Measurements from ENCODE around the gene SRSF6. TPM values are rescaled to one million over a fixed set of nuclear protein-coding genes. Genes with fewer than 3 reads are reported as not detected.
"Not testable (repeated sequence)": the region's sequence is repeated elsewhere in the genome, so short reads cannot be mapped to it uniquely, and the experiment has no call there.

The SRSF6 gene
- total RNA-seq, 1 experiment from 2014 or later, result 77.3 TPM

- Histone ChIP-seq H3K4me1 (ENCODE audit: insufficient read depth, low read length) (no peaks in the 10 kb centered on the region), H3K27ac (ENCODE audit: low read length) (no peak overlapping the region), H3K4me2 (ENCODE audit: low read length) (no peak overlapping the region), H3K9ac (ENCODE audit: low read length) (no peak overlapping the region), H3K79me2 (ENCODE audit: low read length) (no peaks in the 10 kb centered on the region), H3K9me2 (replicated peaks; ENCODE audit: low read length) (no peaks in the 10 kb centered on the region), H3K9me3 (ENCODE audit: low read length) (no peaks in the 10 kb centered on the region), H3K4me3 (ENCODE audit: low read length) (no peak overlapping the region), H3K27me3 (ENCODE audit: low read length) (no peaks in the 10 kb centered on the region), H4K20me1 (ENCODE audit: low read length) (no peaks in the 10 kb centered on the region), H3K36me3 (ENCODE audit: low read depth, low read length) (no peaks in the 10 kb centered on the region), H2AFZ (ENCODE audit: low read length) (no peak overlapping the region), H3F3A (ENCODE audit: low read length, unreplicated experiment) (no peaks in the 10 kb centered on the region)
- ChIA-PET POLR2A (ENCODE audit: unreplicated experiment) (no interaction called here), CTCF (interaction anchor here (0.6 kb wide), 1 partner anchor 36 kb away, joined by 8 read pairs; no protein-coding TSS in a partner anchor)
- no TSS peak for BruUV-seq (replicated peaks)
- no peak for TF ChIP-seq EZH2phosphoT487 (IDR thresholded peaks at IDR 0.05; ENCODE audit: borderline replicate concordance, low read length)
- TF ChIP-seq EZH2 (IDR thresholded peaks at IDR 0.05; ENCODE audit: low read length, unreplicated experiment), result no peak
- DNase-seq (no peak), ATAC-seq (no peak)
- intact Hi-C loops (cut with micrococcal nuclease), result no loop called here
These were observed 5.1 kb upstream of the SRSF6 start for GRCh38 chr20:43452404-43453126.

DNA sequence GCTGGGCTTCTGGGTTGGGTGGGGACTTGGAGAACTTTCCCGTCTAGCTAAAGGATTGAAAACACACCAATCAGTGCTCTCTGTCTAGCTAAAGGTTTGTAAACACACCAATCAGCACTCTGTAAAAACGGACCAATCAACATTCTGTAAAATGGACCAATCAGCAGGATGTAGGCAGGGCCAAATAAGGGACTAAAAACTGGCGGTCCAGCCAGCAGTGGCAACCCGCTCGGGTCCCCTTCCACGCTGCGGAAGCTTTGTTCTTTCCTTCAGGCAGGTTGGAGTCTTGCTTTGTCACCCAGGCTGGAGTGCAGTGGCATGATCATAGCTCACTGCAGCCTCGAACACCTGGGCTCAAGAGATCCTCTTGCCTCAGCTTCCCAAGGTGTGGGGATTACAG, 1.4 kb upstream of the SRSF6 start:
- H3K9me3 ChIP-seq (ENCODE audit: low read length); H3F3A ChIP-seq (ENCODE audit: low read length, unreplicated experiment); ATAC-seq; H3K27me3 ChIP-seq (ENCODE audit: low read length); H3K27ac ChIP-seq (ENCODE audit: low read length); H3K4me1 ChIP-seq (ENCODE audit: insufficient read depth, low read length); DNase-seq; BruUV-seq (replicated peaks); H3K9ac ChIP-seq (ENCODE audit: low read length); CTCF ChIA-PET; H3K9me2 ChIP-seq (replicated peaks; ENCODE audit: low read length): not testable (repeated sequence)
- Histone ChIP-seq H3K36me3 (ENCODE audit: low read depth, low read length) (peaks cover 25% of the 10 kb centered on the region), H2AFZ (ENCODE audit: low read length) (peak overlapping the region; percentile 97; the same call in 1 of the 2 replicates), H3K4me3 (ENCODE audit: low read length) (peak overlapping the region; percentile 99; the same call in 1 of the 2 replicates), H3K79me2 (ENCODE audit: low read length) (peaks cover 36% of the 10 kb centered on the region), H3K4me2 (ENCODE audit: low read length) (peak overlapping the region; percentile 85), H4K20me1 (ENCODE audit: low read length) (peaks cover 28% of the 10 kb centered on the region)
- intact Hi-C loops (cut with micrococcal nuclease), result loop anchor here (2.0 kb wide), 1 partner anchor 59 kb away; no protein-coding TSS in a partner anchor
- POLR2A ChIA-PET (ENCODE audit: unreplicated experiment), result interaction anchor here (1.5 kb wide), 1 partner anchor 58 kb away, joined by 13 read pairs; no protein-coding TSS in a partner anchor

DNA sequence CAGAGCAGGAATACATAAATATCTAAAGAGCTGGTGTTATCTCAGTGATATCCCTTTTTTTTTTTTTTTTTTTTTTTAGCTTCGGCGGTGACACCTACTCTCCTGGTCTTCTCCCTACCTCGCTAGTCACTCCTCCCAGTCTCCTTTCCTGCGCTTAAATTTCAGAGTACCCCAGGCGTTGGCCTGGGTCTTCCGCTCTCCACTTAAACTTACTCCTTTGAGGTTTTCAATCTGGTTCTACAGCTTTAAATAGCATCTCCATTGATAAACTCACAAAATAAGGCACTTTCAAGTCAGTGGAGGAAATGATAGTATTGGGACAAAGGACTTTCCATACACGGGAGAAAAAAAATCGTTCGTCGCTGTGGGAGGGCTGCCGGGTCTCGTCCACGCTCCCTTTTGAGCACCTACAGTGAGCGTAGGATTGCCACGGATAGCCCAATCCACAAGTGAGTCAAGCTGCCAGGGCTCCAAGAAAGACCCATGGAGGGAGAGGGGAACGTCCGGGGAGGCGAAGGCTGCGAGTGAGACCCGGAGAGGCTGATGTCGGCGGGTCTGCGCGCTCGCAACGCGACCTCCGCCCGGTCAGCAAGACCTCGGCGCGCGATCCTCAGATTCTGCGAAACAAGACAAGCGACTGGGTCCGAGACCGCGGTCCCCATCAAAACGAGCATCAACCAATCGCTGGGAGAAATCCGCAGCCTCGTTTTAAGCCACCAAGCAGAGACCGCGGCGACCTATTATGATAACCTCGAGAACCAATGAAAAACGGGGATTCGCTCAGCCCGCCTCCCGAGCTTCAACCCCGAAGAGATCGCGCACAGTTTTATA, 672 bp upstream of the SRSF6 start:
- peak overlapping the region; percentile 99 for H3K4me3 ChIP-seq (ENCODE audit: low read length)
- no peaks in the 10 kb centered on the region for H3F3A ChIP-seq (ENCODE audit: low read length, unreplicated experiment)
- peak overlapping the region; percentile 100 for H3K9ac ChIP-seq (ENCODE audit: low read length)
- peak overlapping the region; percentile 85 for H3K4me2 ChIP-seq (ENCODE audit: low read length)
- no peaks in the 10 kb centered on the region for H3K27me3 ChIP-seq (ENCODE audit: low read length)
- no peaks in the 10 kb centered on the region for H3K9me2 ChIP-seq (replicated peaks; ENCODE audit: low read length)
- BruUV-seq (replicated peaks), result TSS peak; percentile 84
- CTCF ChIA-PET, result interaction anchor here (0.6 kb wide), 2 partner anchors 8 to 734 kb away, joined by 3 to 5 read pairs; no protein-coding TSS in a partner anchor
- peak overlapping the region; percentile 97 for H2AFZ ChIP-seq (ENCODE audit: low read length)
- peaks cover 36% of the 10 kb centered on the region for H4K20me1 ChIP-seq (ENCODE audit: low read length)
- DNase-seq (peak; percentile 89), ATAC-seq (peak; percentile 88)
- H3K79me2 ChIP-seq (ENCODE audit: low read length), result peaks cover 43% of the 10 kb centered on the region
- POLR2A ChIA-PET (ENCODE audit: unreplicated experiment), result interaction anchor here (0.6 to 1.5 kb wide), 7 partner anchors 9 to 274 kb away, joined by 3 to 18 read pairs (median 5); partner anchors contain the start of gene IFT52
- no peaks in the 10 kb centered on the region for H3K9me3 ChIP-seq (ENCODE audit: low read length)
- TF ChIP-seq EZH2 (IDR thresholded peaks at IDR 0.05; ENCODE audit: low read length, unreplicated experiment) (no peak), EZH2phosphoT487 (IDR thresholded peaks at IDR 0.05; ENCODE audit: borderline replicate concordance, low read length) (no peak)
- TF ChIP-seq, protein P1, sequence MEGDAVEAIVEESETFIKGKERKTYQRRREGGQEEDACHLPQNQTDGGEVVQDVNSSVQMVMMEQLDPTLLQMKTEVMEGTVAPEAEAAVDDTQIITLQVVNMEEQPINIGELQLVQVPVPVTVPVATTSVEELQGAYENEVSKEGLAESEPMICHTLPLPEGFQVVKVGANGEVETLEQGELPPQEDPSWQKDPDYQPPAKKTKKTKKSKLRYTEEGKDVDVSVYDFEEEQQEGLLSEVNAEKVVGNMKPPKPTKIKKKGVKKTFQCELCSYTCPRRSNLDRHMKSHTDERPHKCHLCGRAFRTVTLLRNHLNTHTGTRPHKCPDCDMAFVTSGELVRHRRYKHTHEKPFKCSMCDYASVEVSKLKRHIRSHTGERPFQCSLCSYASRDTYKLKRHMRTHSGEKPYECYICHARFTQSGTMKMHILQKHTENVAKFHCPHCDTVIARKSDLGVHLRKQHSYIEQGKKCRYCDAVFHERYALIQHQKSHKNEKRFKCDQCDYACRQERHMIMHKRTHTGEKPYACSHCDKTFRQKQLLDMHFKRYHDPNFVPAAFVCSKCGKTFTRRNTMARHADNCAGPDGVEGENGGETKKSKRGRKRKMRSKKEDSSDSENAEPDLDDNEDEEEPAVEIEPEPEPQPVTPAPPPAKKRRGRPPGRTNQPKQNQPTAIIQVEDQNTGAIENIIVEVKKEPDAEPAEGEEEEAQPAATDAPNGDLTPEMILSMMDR (conservative IDR thresholded peaks at IDR 0.05; ENCODE audit: low read depth, low read length), result no peak
- peaks cover 9% of the 10 kb centered on the region for H3K4me1 ChIP-seq (ENCODE audit: insufficient read depth, low read length)
- intact Hi-C loops (cut with micrococcal nuclease), result loop anchor here (1.0 to 2.0 kb wide), 2 partner anchors 58 to 133 kb away; partner anchors contain the start of gene IFT52
- peaks cover 33% of the 10 kb centered on the region for H3K36me3 ChIP-seq (ENCODE audit: low read depth, low read length)
- H3K27ac ChIP-seq (ENCODE audit: low read length), result peak overlapping the region; percentile 89
